Measurements from ENCODE around the gene DENND1A. TPM values are rescaled to one million over a fixed set of nuclear protein-coding genes. Genes with fewer than 3 reads are reported as not detected.

The DENND1A gene
- total RNA-seq, 4 donors from 2014 or later, result 17.6 to 33.8 (median 22.9) TPM

- no peak for TF ChIP-seq CTCF (IDR thresholded peaks at IDR 0.05; ENCODE audit: low read depth)
Measured at GRCh38 chr9:123411636-123412035, 518.3 kb downstream of the DENND1A start.

GRCh38 chr9:123411191-123411590 lies 518.7 kb downstream of the DENND1A start:
- TF ChIP-seq CTCF (IDR thresholded peaks at IDR 0.05; ENCODE audit: low read depth), result no peak

GRCh38 chr9:123410281-123410910 lies 519.5 kb downstream of the DENND1A start:
- TF ChIP-seq CTCF (IDR thresholded peaks at IDR 0.05; ENCODE audit: low read depth), result no peak

- TF ChIP-seq CTCF (IDR thresholded peaks at IDR 0.05; ENCODE audit: low read depth), result no peak
Measured at GRCh38 chr9:123408313-123409262, 521.3 kb downstream of the DENND1A start.

GRCh38 chr9:123407217-123407851 lies 522.6 kb downstream of the DENND1A start:
- no peak for TF ChIP-seq CTCF (IDR thresholded peaks at IDR 0.05; ENCODE audit: low read depth)

GRCh38 chr9:123406691-123407216 lies 523.2 kb downstream of the DENND1A start:
- TF ChIP-seq CTCF (IDR thresholded peaks at IDR 0.05; ENCODE audit: low read depth), result no peak

GRCh38 chr9:123406016-123406415 lies 523.9 kb downstream of the DENND1A start:
- no peak for TF ChIP-seq CTCF (IDR thresholded peaks at IDR 0.05; ENCODE audit: low read depth)

Data from subcutaneous adipose tissue (tissue), 4 donors.